Neural cell (in vitro differentiated cells): ENCODE results near the gene DLG2.

Experiments
- EP300 ChIP-seq: fragments of 450-650 bp; conservative IDR thresholded peaks from 2 replicates; pipeline ENCODE4 v1.6.1; 2014; ENCODE audit warnings: antibody characterized with exemption, mild to moderate bottlenecking, moderate library complexity; ENCODE audit not compliant: poor library complexity, severe bottlenecking
- EZH2 ChIP-seq: fragments of 200-600, 300-800 bp; shearing (Covaris generic), sonication (generic); IDR thresholded peaks from 2 replicates; pipeline ENCODE4 v1.6.1; 2014; ENCODE audit warnings: antibody characterized with exemption, low read length, borderline replicate concordance, mild to moderate bottlenecking; ENCODE audit not compliant: insufficient read depth, poor library complexity, severe bottlenecking
- MXI1 ChIP-seq: fragments of 450-650 bp; conservative IDR thresholded peaks from 2 replicates; pipeline ENCODE4 v1.6.1; 2014; ENCODE audit warnings: antibody characterized with exemption, mild to moderate bottlenecking; ENCODE audit not compliant: poor library complexity, severe bottlenecking
- POLR2AphosphoS5 ChIP-seq: IDR thresholded peaks from 2 replicates; pipeline ENCODE4 v1.6.1; 2012
- REST ChIP-seq: IDR thresholded peaks from 2 replicates; pipeline ENCODE4 v1.6.1; 2012; ENCODE audit warnings: borderline replicate concordance
- SMC3 ChIP-seq: fragments of 450-650 bp; conservative IDR thresholded peaks from 2 replicates; pipeline ENCODE4 v1.6.1; 2014; ENCODE audit warnings: antibody characterized with exemption, mild to moderate bottlenecking, moderate library complexity; ENCODE audit not compliant: poor library complexity
- TAF1 ChIP-seq: IDR thresholded peaks from 2 replicates; pipeline ENCODE4 v1.6.1; 2012; ENCODE audit warnings: low read depth
- TF ChIP-seq, protein P1 (sequence below): fragments of 450-650 bp; IDR thresholded peaks from 2 replicates; pipeline ENCODE4 v1.5.1; 2014; ENCODE audit warnings: antibody characterized with exemption, mild to moderate bottlenecking, moderate library complexity; ENCODE audit not compliant: poor library complexity, severe bottlenecking

GRCh38 chr11:84747871-84748270 lies 879.3 kb downstream of the DLG2 start:
- TF ChIP-seq TAF1 (no peak), EP300 (no peak), POLR2AphosphoS5 (no peak), MXI1 (no peak), EZH2 (no peak), REST (no peak), SMC3 (no peak)
- TF ChIP-seq, protein P1, sequence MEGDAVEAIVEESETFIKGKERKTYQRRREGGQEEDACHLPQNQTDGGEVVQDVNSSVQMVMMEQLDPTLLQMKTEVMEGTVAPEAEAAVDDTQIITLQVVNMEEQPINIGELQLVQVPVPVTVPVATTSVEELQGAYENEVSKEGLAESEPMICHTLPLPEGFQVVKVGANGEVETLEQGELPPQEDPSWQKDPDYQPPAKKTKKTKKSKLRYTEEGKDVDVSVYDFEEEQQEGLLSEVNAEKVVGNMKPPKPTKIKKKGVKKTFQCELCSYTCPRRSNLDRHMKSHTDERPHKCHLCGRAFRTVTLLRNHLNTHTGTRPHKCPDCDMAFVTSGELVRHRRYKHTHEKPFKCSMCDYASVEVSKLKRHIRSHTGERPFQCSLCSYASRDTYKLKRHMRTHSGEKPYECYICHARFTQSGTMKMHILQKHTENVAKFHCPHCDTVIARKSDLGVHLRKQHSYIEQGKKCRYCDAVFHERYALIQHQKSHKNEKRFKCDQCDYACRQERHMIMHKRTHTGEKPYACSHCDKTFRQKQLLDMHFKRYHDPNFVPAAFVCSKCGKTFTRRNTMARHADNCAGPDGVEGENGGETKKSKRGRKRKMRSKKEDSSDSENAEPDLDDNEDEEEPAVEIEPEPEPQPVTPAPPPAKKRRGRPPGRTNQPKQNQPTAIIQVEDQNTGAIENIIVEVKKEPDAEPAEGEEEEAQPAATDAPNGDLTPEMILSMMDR = no peak
